SU-DHL-6 (cell line): ENCODE data around the gene SERPINB11.

Source experiments
- H2AFZ ChIP-seq: fragments of 200-600 bp; sonication (generic); 2 replicates; pipeline ENCODE4 v1.6.1; 2014; ENCODE audit warnings: low read depth, mild to moderate bottlenecking, moderate library complexity, mixed read lengths, antibody characterized with exemption, low read length; ENCODE audit not compliant: severe bottlenecking
- H3F3A ChIP-seq: fragments of 200-600 bp; shearing (Covaris generic); 2 replicates; pipeline ENCODE4 v1.6.0; 2016; ENCODE audit warnings: antibody characterized with exemption, mild to moderate bottlenecking; ENCODE audit not compliant: insufficient read depth
- H3K27ac ChIP-seq: fragments of 200-600 bp; sonication (generic); 2 replicates; pipeline ENCODE4 v1.5.1; 2016; ENCODE audit warnings: low read depth, mild to moderate bottlenecking, low read length, moderate library complexity, mixed read lengths
- H3K27me3 ChIP-seq: fragments of 200-600 bp; sonication (generic), shearing (Covaris generic); 2 replicates; pipeline ENCODE4 v1.6.0; 2014; ENCODE audit warnings: mild to moderate bottlenecking, low read length
- H3K36me3 ChIP-seq: fragments of 200-600 bp; sonication (generic); 2 replicates; pipeline ENCODE4 v1.6.1; 2014; ENCODE audit warnings: mild to moderate bottlenecking, low read length, mixed read lengths
- H3K4me2 ChIP-seq: fragments of 300-600, 200-600 bp; shearing (Covaris generic), sonication (generic); 2 replicates; pipeline ENCODE4 v1.6.0; 2014; ENCODE audit warnings: low read length, low read depth, mild to moderate bottlenecking; ENCODE audit not compliant: poor library complexity, severe bottlenecking
- H3K4me3 ChIP-seq: fragments of 200-600 bp; sonication (generic); 2 replicates; pipeline ENCODE4 v1.5.1; 2014; ENCODE audit warnings: antibody characterized with exemption, low read length, mild to moderate bottlenecking, mixed read lengths; ENCODE audit not compliant: insufficient read depth, poor library complexity, severe bottlenecking
- H3K79me2 ChIP-seq: fragments of 200-600 bp; sonication (generic); 2 replicates; pipeline ENCODE4 v1.6.1; 2014; ENCODE audit warnings: mild to moderate bottlenecking, low read length, moderate library complexity; ENCODE audit not compliant: insufficient read depth
- H3K9ac ChIP-seq: fragments of 200-600 bp; sonication (generic); 2 replicates; pipeline ENCODE4 v1.7.0; 2014; ENCODE audit warnings: mild to moderate bottlenecking, low read length
- H3K9me2 ChIP-seq: fragments of 200-600 bp; sonication (generic); replicated peaks from 2 replicates; pipeline ENCODE4 v1.6.1; 2014; ENCODE audit warnings: low read length; ENCODE audit not compliant: insufficient read depth
- H3K9me3 ChIP-seq: fragments of 200-600 bp; sonication (generic); 2 replicates; pipeline ENCODE4 v1.6.1; 2014; ENCODE audit warnings: low read length, mixed read lengths; ENCODE audit not compliant: insufficient read depth
- H4K20me1 ChIP-seq: fragments of 200-600 bp; sonication (generic); 2 replicates; pipeline ENCODE4 v1.6.1; 2014; ENCODE audit warnings: low read depth, mild to moderate bottlenecking, antibody characterized with exemption, low read length, moderate library complexity, mixed read lengths
- CTCF ChIP-seq: fragments of 200-600 bp; sonication (generic); IDR thresholded peaks from one replicate; pipeline ENCODE4 v1.5.1; 2017; ENCODE audit warnings: antibody characterized with exemption, mild to moderate bottlenecking, low read length, moderate library complexity; ENCODE audit not compliant: insufficient read depth, poor library complexity, severe bottlenecking
- EZH2phosphoT487 ChIP-seq: fragments of 200-600 bp; sonication (generic), shearing (Covaris generic); conservative IDR thresholded peaks from 2 replicates; pipeline ENCODE4 v1.6.1; 2018; ENCODE audit warnings: mild to moderate bottlenecking, antibody characterized with exemption, low read length, moderate library complexity, mixed read lengths

The SERPINB11 gene

GRCh38 chr18:63681449-63682340 lies 21.1 kb upstream of the SERPINB11 start:
- H4K20me1 ChIP-seq, result no peaks in the 10 kb centered on the region
- no peaks in the 10 kb centered on the region for H3K79me2 ChIP-seq
- H2AFZ ChIP-seq, result no peak overlapping the region
- no peaks in the 10 kb centered on the region for H3K27me3 ChIP-seq
- H3K4me2 ChIP-seq, result no peak overlapping the region
- TF ChIP-seq CTCF (no peak), EZH2phosphoT487 (no peak)
- no peaks in the 10 kb centered on the region for H3K9me2 ChIP-seq
- no peak overlapping the region for H3K4me3 ChIP-seq
- H3K9ac ChIP-seq, result no peak overlapping the region
- H3K27ac ChIP-seq, result no peak overlapping the region
- no peaks in the 10 kb centered on the region for H3F3A ChIP-seq
- no peaks in the 10 kb centered on the region for H3K9me3 ChIP-seq
- H3K36me3 ChIP-seq, result no peaks in the 10 kb centered on the region

- Histone ChIP-seq H3K79me2 (no peaks in the 10 kb centered on the region), H3F3A (no peaks in the 10 kb centered on the region), H3K9me2 (no peaks in the 10 kb centered on the region), H3K27me3 (no peaks in the 10 kb centered on the region), H3K9ac (no peak overlapping the region), H3K4me2 (no peak overlapping the region), H4K20me1 (no peaks in the 10 kb centered on the region), H3K9me3 (no peaks in the 10 kb centered on the region), H3K36me3 (no peaks in the 10 kb centered on the region), H2AFZ (no peak overlapping the region), H3K27ac (no peak overlapping the region), H3K4me3 (no peak overlapping the region)
- TF ChIP-seq EZH2phosphoT487 (no peak), CTCF (no peak)
Measured at GRCh38 chr18:63683152-63683551, 19.6 kb upstream of the SERPINB11 start.

GRCh38 chr18:63683890-63684289 lies 18.9 kb upstream of the SERPINB11 start:
- Histone ChIP-seq H3K79me2 (no peaks in the 10 kb centered on the region), H3K4me2 (no peak overlapping the region), H3K27ac (no peak overlapping the region), H3K36me3 (no peaks in the 10 kb centered on the region), H3F3A (no peaks in the 10 kb centered on the region), H3K9me2 (no peaks in the 10 kb centered on the region), H2AFZ (no peak overlapping the region), H3K9ac (no peak overlapping the region), H3K27me3 (no peaks in the 10 kb centered on the region), H3K9me3 (no peaks in the 10 kb centered on the region), H4K20me1 (no peaks in the 10 kb centered on the region), H3K4me3 (no peak overlapping the region)
- no peak for TF ChIP-seq EZH2phosphoT487
- no peak for TF ChIP-seq CTCF
